ENCODE measurements around the gene PDCD1. TPM values are rescaled to one million over a fixed set of nuclear protein-coding genes. Genes with fewer than 3 reads are reported as not detected.

Gene PDCD1
- total and polyA plus RNA-seq, 2 of the 8 experiments (the other 6 are each of a cell fraction or from before 2014, with no cell fraction given): 0.48 to 1.1 TPM

DNA sequence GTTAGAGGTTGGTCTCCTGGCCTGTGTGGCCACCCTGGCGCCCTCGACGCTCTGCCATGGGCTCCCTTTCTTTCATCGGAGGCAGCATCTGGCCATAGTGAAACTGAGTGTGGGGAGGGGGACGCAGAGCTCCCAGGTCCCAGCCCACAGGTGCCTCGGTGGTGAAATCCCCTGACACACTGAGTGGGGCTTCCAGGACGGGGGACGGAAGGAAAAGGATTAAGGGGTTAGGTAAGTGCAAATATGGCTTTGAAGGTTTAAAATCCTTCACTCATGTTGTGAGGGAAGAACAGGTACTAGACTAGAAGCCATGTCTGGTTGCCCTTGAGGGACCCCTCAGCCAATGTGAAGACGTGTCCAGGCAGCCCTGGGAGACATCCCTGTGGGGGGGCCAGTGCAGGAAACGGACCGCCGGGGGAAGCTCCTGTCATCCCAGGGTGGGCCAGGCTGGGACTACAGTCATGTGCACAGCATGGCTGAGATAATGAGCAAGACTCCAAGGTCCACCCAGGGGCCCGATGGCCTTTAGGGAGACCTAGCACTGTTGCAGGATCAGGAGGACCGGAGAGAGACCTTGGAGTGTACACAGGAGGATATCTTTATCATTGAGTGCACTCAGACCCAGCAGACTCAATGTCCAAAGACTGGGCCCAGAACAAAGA is 47.2 kb upstream of the PDCD1 start (continued):
- no peak for TF ChIP-seq USF2 (IDR thresholded peaks at IDR 0.05; ENCODE audit: low read length)

Measured in H1 (cell line).